ENCODE measurements around the gene TMEM37.

The TMEM37 gene

DNA sequence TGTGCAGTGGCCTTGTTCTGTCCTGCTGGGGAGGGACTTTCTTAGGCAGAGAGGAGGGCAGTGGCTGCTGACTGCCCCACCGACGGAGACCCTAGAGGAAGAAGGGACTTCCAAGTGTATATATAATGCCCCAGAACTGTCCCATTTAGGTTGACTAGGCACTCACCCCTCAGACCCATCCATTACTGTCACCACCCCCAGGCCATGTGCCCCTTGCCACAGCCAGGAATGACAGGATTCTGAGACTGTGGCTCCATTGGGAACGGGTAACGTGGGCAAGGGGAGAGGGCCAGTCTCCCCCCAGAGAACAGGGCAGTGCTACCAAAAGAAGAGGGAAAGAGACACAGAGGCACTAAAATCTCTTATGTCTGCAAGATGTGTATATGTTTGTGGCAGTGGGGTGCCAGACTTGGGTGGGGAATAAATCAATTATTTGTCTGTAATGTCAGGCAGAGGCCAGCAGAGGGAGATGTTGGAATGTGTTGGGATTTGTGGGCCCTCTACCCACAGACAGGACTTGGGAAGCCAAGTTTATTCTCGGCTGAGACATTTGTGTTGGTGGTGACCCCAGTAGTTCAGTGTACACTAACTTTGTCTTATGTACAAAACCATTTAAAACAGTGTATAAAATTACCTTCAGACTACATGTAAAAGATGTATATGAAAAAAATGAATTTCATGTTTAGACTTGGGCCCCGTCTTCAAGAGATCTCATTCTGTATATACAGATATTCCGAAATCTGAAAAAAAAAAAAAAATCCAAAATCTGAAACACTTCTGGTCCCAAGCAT is 24.0 kb upstream of the TMEM37 start:
- Histone ChIP-seq H3K9me3 (ENCODE audit: insufficient read depth, low read length, severe bottlenecking) (no peaks in the 10 kb centered on the region), H3K4me3 (ENCODE audit: low read depth in 1 of 2, low read length in 2 of 2) (no peak overlapping the region), H3K27me3 (ENCODE audit: insufficient read depth, low read length, poor library complexity) (no peaks in the 10 kb centered on the region), H3K27ac (ENCODE audit: low read length) (no peak overlapping the region), H3K36me3 (ENCODE audit: insufficient read depth, low read length) (no peaks in the 10 kb centered on the region), H3K79me2 (ENCODE audit: insufficient read depth, low read length) (no peaks in the 10 kb centered on the region), H3K4me1 (ENCODE audit: insufficient read depth, low read length) (no peaks in the 10 kb centered on the region), H3K9ac (ENCODE audit: low read depth, low read length) (no peak overlapping the region), H4K20me1 (ENCODE audit: insufficient read depth, low read length) (peaks cover 2% of the 10 kb centered on the region; the same call in 1 of the 2 replicates), H2AFZ (ENCODE audit: low read depth, low read length) (no peak overlapping the region), H3K4me2 (ENCODE audit: insufficient read depth, low read length) (no peak overlapping the region)
- ATAC-seq (ENCODE audit: insufficient read depth, low read depth): peak; percentile 74
- TF ChIP-seq EZH2 (IDR thresholded peaks at IDR 0.05; ENCODE audit: borderline replicate concordance, low read depth, low read length, severe bottlenecking): no peak
- peak; percentile 78 for TF ChIP-seq CTCF (IDR thresholded peaks at IDR 0.05; ENCODE audit: borderline replicate concordance, extremely low read depth, low read length, poor library complexity, severe bottlenecking)
- DNase-seq: peak; percentile 45

- Histone ChIP-seq H3K36me3 (ENCODE audit: insufficient read depth, low read length) (no peaks in the 10 kb centered on the region), H3K4me2 (ENCODE audit: insufficient read depth, low read length) (no peak overlapping the region), H3K79me2 (ENCODE audit: insufficient read depth, low read length) (no peaks in the 10 kb centered on the region), H3K4me1 (ENCODE audit: insufficient read depth, low read length) (no peaks in the 10 kb centered on the region), H4K20me1 (ENCODE audit: insufficient read depth, low read length) (peaks cover 2% of the 10 kb centered on the region; the same call in 1 of the 2 replicates), H3K4me3 (ENCODE audit: low read depth in 1 of 2, low read length in 2 of 2) (no peak overlapping the region), H3K27me3 (ENCODE audit: insufficient read depth, low read length, poor library complexity) (no peaks in the 10 kb centered on the region), H3K9ac (ENCODE audit: low read depth, low read length) (no peak overlapping the region), H3K9me3 (ENCODE audit: insufficient read depth, low read length, severe bottlenecking) (no peaks in the 10 kb centered on the region), H3K27ac (ENCODE audit: low read length) (no peak overlapping the region), H2AFZ (ENCODE audit: low read depth, low read length) (no peak overlapping the region)
- DNase-seq (no peak), ATAC-seq (ENCODE audit: insufficient read depth, low read depth) (no peak)
- no peak for TF ChIP-seq CTCF (IDR thresholded peaks at IDR 0.05; ENCODE audit: borderline replicate concordance, extremely low read depth, low read length, poor library complexity, severe bottlenecking)
- no peak for TF ChIP-seq EZH2 (IDR thresholded peaks at IDR 0.05; ENCODE audit: borderline replicate concordance, low read depth, low read length, severe bottlenecking)
Observed at GRCh38 chr2:119408221-119408619, 23.4 kb upstream of the TMEM37 start.

DNA sequence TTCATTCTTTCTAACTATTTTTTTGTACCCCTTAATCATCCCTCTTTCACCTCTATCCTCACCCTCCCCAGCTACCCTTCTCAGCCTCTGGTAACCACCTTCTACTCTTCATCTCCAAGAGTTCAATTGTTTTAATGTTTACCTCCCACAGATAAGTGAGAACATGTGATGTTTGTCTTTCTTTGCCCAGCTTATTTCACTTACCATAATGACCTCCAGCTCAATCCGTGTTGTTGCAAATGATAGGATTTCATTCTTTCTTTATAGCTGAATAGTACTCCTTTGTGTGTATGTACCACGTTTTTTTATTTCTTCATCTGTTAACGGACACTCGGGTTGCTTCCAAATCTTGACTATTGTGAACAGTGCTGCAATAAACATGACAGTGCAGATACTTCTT is 22.1 kb upstream of the TMEM37 start:
- Histone ChIP-seq H3K36me3 (ENCODE audit: insufficient read depth, low read length) (no peaks in the 10 kb centered on the region), H4K20me1 (ENCODE audit: insufficient read depth, low read length) (peaks cover 2% of the 10 kb centered on the region; the same call in 1 of the 2 replicates), H3K27me3 (ENCODE audit: insufficient read depth, low read length, poor library complexity) (peaks cover 4% of the 10 kb centered on the region), H3K4me2 (ENCODE audit: insufficient read depth, low read length) (no peak overlapping the region), H2AFZ (ENCODE audit: low read depth, low read length) (no peak overlapping the region), H3K27ac (ENCODE audit: low read length) (no peak overlapping the region), H3K9ac (ENCODE audit: low read depth, low read length) (no peak overlapping the region), H3K4me3 (ENCODE audit: low read depth in 1 of 2, low read length in 2 of 2) (no peak overlapping the region), H3K79me2 (ENCODE audit: insufficient read depth, low read length) (no peaks in the 10 kb centered on the region), H3K4me1 (ENCODE audit: insufficient read depth, low read length) (no peaks in the 10 kb centered on the region), H3K9me3 (ENCODE audit: insufficient read depth, low read length, severe bottlenecking) (no peaks in the 10 kb centered on the region)
- ATAC-seq (ENCODE audit: insufficient read depth, low read depth) (no peak), DNase-seq (no peak)
- no peak for TF ChIP-seq CTCF (IDR thresholded peaks at IDR 0.05; ENCODE audit: borderline replicate concordance, extremely low read depth, low read length, poor library complexity, severe bottlenecking)
- TF ChIP-seq EZH2 (IDR thresholded peaks at IDR 0.05; ENCODE audit: borderline replicate concordance, low read depth, low read length, severe bottlenecking): no peak

All from DND-41 (cell line).